Fibroblast of the aortic adventitia (primary cell): ENCODE data around the gene SUN1. TPM values are rescaled to one million over a fixed set of nuclear protein-coding genes. Genes with fewer than 3 reads are reported as not detected.
A peak's percentile ranks its signal among the peaks of the same experiment; 100 is the strongest.

Source experiments
- DNase-seq: peaks from one replicate; pipeline ENCODE4 v3.0.0-alpha.2; 2010; ENCODE audit warnings: low read depth
- H3K4me3 ChIP-seq: 2 replicates; pipeline ENCODE4 v1.5.1; 2011; ENCODE audit warnings: low read depth, mild to moderate bottlenecking, control low read depth, low read length, moderate library complexity
- CTCF ChIP-seq: IDR thresholded peaks from 2 replicates; pipeline ENCODE4 v1.5.1; 2011; ENCODE audit warnings: mild to moderate bottlenecking, low read length, control low read depth, inconsistent platforms; ENCODE audit not compliant: insufficient read depth
- total RNA-seq: library from RNA; depleted of rRNA; stranded (reverse); fragments of >200 nt; gene quantifications from 2 replicates; pipeline ENCODE4 v1.2.3, GENCODE V29; 2012; ENCODE audit warnings: low replicate concordance

The SUN1 gene
- total RNA-seq, 1 donor: 211 TPM

GRCh38 chr7:898855-899681 lies 66.8 kb downstream of the SUN1 start:
- no peak for DNase-seq
- no peak overlapping the region for H3K4me3 ChIP-seq
- TF ChIP-seq CTCF: no peak

DNA sequence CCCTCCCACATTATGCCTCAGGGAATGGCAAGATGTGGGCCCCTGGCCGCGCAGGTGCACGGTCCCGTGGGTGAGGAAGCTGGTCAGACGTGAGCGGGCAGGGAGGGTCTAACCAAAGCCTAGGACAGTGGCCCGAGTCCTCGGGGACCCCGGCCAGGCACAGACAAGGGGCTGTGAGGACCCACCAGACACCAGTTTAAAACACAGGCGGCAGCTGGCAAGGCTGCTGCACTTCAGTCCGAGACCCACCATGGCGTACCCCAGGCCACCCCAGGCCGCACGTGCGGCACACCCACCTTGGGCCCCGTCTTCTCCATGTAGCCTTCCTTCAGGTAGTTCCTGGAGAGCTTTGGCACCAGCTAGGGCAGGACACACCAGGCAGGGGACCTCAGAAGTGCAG lies 67.5 kb downstream of the SUN1 start:
- H3K4me3 ChIP-seq: no peak overlapping the region
- TF ChIP-seq CTCF: no peak
- no peak for DNase-seq

DNA sequence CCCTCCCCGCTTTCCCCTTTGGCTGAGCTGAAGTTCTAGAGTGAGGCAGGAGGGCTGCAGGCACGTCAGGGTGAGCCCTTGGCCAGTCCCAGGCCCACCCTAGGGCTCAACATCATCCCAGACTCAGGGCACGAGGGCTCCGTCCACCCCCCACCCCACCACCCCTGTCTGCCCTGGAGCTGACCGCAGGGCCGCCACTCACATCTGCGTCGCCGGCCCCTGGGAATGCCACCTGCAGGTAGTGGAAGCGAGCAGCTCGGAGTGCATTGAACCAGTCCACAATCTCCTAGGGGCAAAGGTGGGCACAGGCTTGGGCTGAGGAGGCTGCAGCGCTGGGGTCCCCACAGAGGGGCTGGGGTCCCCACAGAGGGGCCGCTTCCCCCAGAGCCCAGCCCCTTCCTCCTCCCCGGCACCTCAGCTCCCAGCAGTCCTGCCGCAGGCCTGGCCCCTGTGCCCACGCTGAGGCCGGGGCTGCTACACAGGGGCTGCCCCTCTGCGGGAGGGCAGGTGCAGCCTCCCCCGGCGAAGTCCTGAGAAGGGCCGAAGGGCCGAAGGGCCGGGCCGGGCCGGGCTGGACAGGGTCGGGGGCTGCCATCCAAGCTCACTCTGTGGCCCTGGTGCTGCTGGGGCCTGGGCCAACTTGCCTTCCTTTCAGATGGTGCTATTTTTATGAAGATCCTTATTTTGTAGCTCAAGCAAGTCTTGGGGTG lies 68.2 kb downstream of the SUN1 start:
- DNase-seq: no peak
- no peak for TF ChIP-seq CTCF
- H3K4me3 ChIP-seq: no peak overlapping the region

DNA sequence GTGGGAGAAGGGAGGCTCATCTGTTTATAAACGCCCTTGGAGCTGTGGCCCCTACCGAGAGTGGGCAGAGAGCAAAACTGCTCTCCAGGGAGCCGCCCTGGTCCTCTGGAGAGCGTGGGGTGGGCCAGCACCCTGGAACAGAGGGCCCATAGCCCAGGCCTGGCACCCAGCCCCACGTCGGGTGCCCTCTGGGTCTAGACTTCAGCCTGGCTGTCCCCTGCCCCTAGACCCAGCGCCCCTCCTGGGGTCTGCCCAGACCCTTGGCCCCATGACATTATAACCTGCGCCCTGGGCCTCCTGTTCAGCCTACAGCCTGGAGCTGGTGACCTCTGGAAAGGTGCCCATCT lies 68.7 kb downstream of the SUN1 start:
- H3K4me3 ChIP-seq: no peak overlapping the region
- DNase-seq: no peak

GRCh38 chr7:901388-902154 lies 69.3 kb downstream of the SUN1 start:
- peak; percentile 82 for DNase-seq
- no peak for TF ChIP-seq CTCF
- H3K4me3 ChIP-seq: no peak overlapping the region

More for the DNA sequence above, 68.7 kb downstream of the SUN1 start:
- no peak for TF ChIP-seq CTCF

- no peak for DNase-seq
- no peak overlapping the region for H3K4me3 ChIP-seq
- no peak for TF ChIP-seq CTCF
Measured at GRCh38 chr7:902996-903395, 70.7 kb downstream of the SUN1 start.
